ENCODE data around the gene METTL6. TPM values are rescaled to one million over a fixed set of nuclear protein-coding genes. Genes with fewer than 3 reads are reported as not detected.

Gene METTL6
- polyA plus RNA-seq, 1 of the 3 experiments (the other 2 are of a cell fraction): 22.7 TPM

DNA sequence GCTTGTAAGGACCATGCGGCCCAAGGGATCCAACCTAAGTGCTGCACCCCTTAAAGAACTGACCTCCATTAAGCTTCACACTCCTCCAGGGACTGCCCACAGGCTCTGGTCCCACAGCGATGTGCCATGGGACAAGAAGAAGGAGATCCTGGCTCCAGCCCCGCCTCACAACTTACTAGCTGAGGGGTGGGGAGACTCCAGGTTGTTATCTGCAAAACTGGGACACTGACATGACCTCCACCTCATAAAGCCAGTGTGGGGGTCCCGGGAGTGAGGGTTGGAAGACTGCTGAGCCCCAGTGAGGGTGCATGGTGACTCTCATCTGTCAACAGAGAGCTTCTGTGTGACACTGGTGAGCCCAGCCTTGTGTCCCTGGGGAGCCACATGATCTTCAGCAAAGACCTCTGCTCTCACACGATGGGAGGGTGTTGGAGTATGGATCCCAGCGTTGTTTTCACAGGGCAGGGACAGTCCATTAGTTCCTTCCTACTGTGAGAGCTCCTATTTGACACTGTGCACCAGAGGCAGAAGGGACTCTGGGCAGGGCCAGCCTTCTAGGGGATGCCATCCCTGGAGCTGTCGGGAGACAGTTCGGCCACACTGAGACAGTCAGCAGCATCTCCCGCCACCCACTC is 26.8 kb upstream of the METTL6 start (continued):
- TF ChIP-seq, protein P1, sequence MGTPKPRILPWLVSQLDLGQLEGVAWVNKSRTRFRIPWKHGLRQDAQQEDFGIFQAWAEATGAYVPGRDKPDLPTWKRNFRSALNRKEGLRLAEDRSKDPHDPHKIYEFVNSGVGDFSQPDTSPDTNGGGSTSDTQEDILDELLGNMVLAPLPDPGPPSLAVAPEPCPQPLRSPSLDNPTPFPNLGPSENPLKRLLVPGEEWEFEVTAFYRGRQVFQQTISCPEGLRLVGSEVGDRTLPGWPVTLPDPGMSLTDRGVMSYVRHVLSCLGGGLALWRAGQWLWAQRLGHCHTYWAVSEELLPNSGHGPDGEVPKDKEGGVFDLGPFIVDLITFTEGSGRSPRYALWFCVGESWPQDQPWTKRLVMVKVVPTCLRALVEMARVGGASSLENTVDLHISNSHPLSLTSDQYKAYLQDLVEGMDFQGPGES (IDR thresholded peaks at IDR 0.05; ENCODE audit: low read depth, low read length): no peak
- TF ChIP-seq TCF12 (IDR thresholded peaks at IDR 0.05) (no peak), TEAD4 (IDR thresholded peaks at IDR 0.05; ENCODE audit: borderline replicate concordance, insufficient read depth) (no peak), GABPA (IDR thresholded peaks at IDR 0.05; ENCODE audit: low read depth) (no peak)
- TF ChIP-seq, protein P2, sequence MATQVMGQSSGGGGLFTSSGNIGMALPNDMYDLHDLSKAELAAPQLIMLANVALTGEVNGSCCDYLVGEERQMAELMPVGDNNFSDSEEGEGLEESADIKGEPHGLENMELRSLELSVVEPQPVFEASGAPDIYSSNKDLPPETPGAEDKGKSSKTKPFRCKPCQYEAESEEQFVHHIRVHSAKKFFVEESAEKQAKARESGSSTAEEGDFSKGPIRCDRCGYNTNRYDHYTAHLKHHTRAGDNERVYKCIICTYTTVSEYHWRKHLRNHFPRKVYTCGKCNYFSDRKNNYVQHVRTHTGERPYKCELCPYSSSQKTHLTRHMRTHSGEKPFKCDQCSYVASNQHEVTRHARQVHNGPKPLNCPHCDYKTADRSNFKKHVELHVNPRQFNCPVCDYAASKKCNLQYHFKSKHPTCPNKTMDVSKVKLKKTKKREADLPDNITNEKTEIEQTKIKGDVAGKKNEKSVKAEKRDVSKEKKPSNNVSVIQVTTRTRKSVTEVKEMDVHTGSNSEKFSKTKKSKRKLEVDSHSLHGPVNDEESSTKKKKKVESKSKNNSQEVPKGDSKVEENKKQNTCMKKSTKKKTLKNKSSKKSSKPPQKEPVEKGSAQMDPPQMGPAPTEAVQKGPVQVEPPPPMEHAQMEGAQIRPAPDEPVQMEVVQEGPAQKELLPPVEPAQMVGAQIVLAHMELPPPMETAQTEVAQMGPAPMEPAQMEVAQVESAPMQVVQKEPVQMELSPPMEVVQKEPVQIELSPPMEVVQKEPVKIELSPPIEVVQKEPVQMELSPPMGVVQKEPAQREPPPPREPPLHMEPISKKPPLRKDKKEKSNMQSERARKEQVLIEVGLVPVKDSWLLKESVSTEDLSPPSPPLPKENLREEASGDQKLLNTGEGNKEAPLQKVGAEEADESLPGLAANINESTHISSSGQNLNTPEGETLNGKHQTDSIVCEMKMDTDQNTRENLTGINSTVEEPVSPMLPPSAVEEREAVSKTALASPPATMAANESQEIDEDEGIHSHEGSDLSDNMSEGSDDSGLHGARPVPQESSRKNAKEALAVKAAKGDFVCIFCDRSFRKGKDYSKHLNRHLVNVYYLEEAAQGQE (IDR thresholded peaks at IDR 0.05; ENCODE audit: low read depth, low read length): no peak

DNA sequence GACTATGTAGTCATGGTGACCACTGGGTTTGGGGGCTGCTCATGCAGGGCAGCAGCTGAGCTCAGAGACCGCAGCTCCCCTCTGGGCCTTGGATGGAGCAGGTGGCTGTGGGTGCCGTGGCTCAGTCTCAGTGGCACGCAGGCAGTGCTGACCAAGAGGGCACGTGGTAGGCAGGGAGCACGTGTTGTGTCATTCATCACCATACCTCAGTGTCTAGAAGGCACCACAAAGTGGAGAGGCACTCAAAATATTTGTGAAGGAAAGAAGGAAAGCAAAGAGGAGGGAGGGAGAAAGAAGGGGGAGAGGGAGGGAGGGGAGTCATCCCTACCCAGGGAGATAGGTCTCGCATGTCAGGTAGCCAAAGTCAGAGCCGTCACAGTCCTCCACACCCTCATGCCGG is 26.2 kb upstream of the METTL6 start:
- 80% methylated on average over 8 of the region's 8 CpGs for WGBS (ENCODE audit: low lambda C conversion rate)
- ChIA-PET CTCF (no interaction called here), POLR2A (no interaction called here)
- Histone ChIP-seq H3K4me1 (ENCODE audit: control insufficient read depth in 1 of 2, insufficient read depth in 2 of 2, low read depth in 1 of 2, low read length in 1 of 2) (no peaks in the 10 kb centered on the region; a peak in 1 of 4 replicates), H3F3A (replicated peaks; ENCODE audit: insufficient read depth) (no peaks in the 10 kb centered on the region), H3K36me3 (replicated peaks in 1 of 2; ENCODE audit: control insufficient read depth in 1 of 2, insufficient read depth in 2 of 2, low read length in 1 of 2) (peaks cover 0 to 3% of the 10 kb centered on the region in 2 experiments), H3K27me3 (ENCODE audit: insufficient read depth) (no peaks in the 10 kb centered on the region), H3K9me3 (no peaks in the 10 kb centered on the region), H3K4me2 (no peak overlapping the region), H3K9me2 (no peaks in the 10 kb centered on the region), H2AFZ (ENCODE audit: low read depth) (no peak overlapping the region), H3K79me2 (ENCODE audit: insufficient read depth) (no peaks in the 10 kb centered on the region), H3K27ac (ENCODE audit: low read depth in 2 of 2, low read length in 1 of 2) (no peak overlapping the region), H4K20me1 (ENCODE audit: insufficient read depth) (no peaks in the 10 kb centered on the region), H3K4me3 (ENCODE audit: low read depth in 2 of 2, low read length in 1 of 2) (no peak overlapping the region), H3K9ac (no peak overlapping the region)
- DNase-seq: no peak
- TF ChIP-seq RCOR1 (IDR thresholded peaks at IDR 0.05; ENCODE audit: low read length) (no peak), MXI1 (IDR thresholded peaks at IDR 0.05; ENCODE audit: low read depth, low read length) (no peak), TCF12 (IDR thresholded peaks at IDR 0.05) (no peak), RAD21 (IDR thresholded peaks at IDR 0.05; ENCODE audit: low read length) (no peak), SMC3 (IDR thresholded peaks at IDR 0.05; ENCODE audit: low read depth, low read length) (no peak), GATA2 (CRISPR knock-in tag; IDR thresholded peaks at IDR 0.05) (no peak), GABPA (IDR thresholded peaks at IDR 0.05; ENCODE audit: low read depth) (no peak), FOXJ3 (CRISPR knock-in tag; IDR thresholded peaks at IDR 0.05) (no peak)
- TF ChIP-seq, protein P3, sequence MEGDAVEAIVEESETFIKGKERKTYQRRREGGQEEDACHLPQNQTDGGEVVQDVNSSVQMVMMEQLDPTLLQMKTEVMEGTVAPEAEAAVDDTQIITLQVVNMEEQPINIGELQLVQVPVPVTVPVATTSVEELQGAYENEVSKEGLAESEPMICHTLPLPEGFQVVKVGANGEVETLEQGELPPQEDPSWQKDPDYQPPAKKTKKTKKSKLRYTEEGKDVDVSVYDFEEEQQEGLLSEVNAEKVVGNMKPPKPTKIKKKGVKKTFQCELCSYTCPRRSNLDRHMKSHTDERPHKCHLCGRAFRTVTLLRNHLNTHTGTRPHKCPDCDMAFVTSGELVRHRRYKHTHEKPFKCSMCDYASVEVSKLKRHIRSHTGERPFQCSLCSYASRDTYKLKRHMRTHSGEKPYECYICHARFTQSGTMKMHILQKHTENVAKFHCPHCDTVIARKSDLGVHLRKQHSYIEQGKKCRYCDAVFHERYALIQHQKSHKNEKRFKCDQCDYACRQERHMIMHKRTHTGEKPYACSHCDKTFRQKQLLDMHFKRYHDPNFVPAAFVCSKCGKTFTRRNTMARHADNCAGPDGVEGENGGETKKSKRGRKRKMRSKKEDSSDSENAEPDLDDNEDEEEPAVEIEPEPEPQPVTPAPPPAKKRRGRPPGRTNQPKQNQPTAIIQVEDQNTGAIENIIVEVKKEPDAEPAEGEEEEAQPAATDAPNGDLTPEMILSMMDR (IDR thresholded peaks at IDR 0.05): no peak
- TF ChIP-seq, protein P4, sequence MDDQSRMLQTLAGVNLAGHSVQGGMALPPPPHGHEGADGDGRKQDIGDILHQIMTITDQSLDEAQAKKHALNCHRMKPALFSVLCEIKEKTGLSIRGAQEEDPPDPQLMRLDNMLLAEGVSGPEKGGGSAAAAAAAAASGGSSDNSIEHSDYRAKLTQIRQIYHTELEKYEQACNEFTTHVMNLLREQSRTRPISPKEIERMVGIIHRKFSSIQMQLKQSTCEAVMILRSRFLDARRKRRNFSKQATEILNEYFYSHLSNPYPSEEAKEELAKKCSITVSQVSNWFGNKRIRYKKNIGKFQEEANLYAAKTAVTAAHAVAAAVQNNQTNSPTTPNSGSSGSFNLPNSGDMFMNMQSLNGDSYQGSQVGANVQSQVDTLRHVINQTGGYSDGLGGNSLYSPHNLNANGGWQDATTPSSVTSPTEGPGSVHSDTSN (IDR thresholded peaks at IDR 0.05): no peak
- TF ChIP-seq, protein P5, sequence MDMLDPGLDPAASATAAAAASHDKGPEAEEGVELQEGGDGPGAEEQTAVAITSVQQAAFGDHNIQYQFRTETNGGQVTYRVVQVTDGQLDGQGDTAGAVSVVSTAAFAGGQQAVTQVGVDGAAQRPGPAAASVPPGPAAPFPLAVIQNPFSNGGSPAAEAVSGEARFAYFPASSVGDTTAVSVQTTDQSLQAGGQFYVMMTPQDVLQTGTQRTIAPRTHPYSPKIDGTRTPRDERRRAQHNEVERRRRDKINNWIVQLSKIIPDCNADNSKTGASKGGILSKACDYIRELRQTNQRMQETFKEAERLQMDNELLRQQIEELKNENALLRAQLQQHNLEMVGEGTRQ (IDR thresholded peaks at IDR 0.05; ENCODE audit: borderline replicate concordance, low read depth, low read length): no peak

Measured in SK-N-SH (cell line).